HPDE6-E6E7 (cell line): ENCODE measurements around the gene CRYBG1.
"Not testable (repeated sequence)": the region's sequence is repeated elsewhere in the genome, so short reads cannot be mapped to it uniquely, and the experiment has no call there.

Source experiments
- DNase-seq: peaks from one replicate; pipeline ENCODE4 v3.0.0; 2011; ENCODE audit warnings: missing footprints; ENCODE audit errors: extremely low spot score

Gene CRYBG1

GRCh38 chr6:106377061-106377540 is 16.6 kb downstream of the CRYBG1 start:
- no peak for DNase-seq

- DNase-seq: no peak
These were observed 19.4 kb downstream of the CRYBG1 start for GRCh38 chr6:106379951-106380350.

- DNase-seq: no peak
These were observed 19.9 kb downstream of the CRYBG1 start for GRCh38 chr6:106380407-106380806.

- DNase-seq: no peak
These were observed 20.7 kb downstream of the CRYBG1 start for GRCh38 chr6:106381223-106381622.

GRCh38 chr6:106381881-106382280 is 21.4 kb downstream of the CRYBG1 start:
- DNase-seq: no peak

GRCh38 chr6:106383573-106383972 is 23.1 kb downstream of the CRYBG1 start:
- no peak for DNase-seq

GRCh38 chr6:106385530-106385929 is 25.0 kb downstream of the CRYBG1 start:
- no peak for DNase-seq

GRCh38 chr6:106387875-106388274 is 27.4 kb downstream of the CRYBG1 start:
- no peak for DNase-seq

GRCh38 chr6:106390088-106390487 is 29.6 kb downstream of the CRYBG1 start:
- no peak for DNase-seq

GRCh38 chr6:106396426-106397220 is 36.1 kb downstream of the CRYBG1 start:
- DNase-seq: no peak

GRCh38 chr6:106397431-106397830 is 36.9 kb downstream of the CRYBG1 start:
- no peak for DNase-seq

GRCh38 chr6:106398621-106399020 is 38.1 kb downstream of the CRYBG1 start:
- no peak for DNase-seq

GRCh38 chr6:106405044-106405443 is 44.5 kb downstream of the CRYBG1 start:
- not testable (repeated sequence) for DNase-seq

GRCh38 chr6:106411056-106411455 is 50.5 kb downstream of the CRYBG1 start:
- DNase-seq: no peak

- no peak for DNase-seq
These were observed 51.2 kb downstream of the CRYBG1 start for GRCh38 chr6:106411643-106412200.

- peak; percentile 11 for DNase-seq
These were observed 52.5 kb downstream of the CRYBG1 start for GRCh38 chr6:106413016-106413415.

- no peak for DNase-seq
These were observed 53.2 kb downstream of the CRYBG1 start for GRCh38 chr6:106413722-106414121.

GRCh38 chr6:106415921-106416320 is 55.4 kb downstream of the CRYBG1 start:
- no peak for DNase-seq

- no peak for DNase-seq
These were observed 57.1 kb downstream of the CRYBG1 start for GRCh38 chr6:106417572-106418147.

- DNase-seq: no peak
These were observed 59.5 kb downstream of the CRYBG1 start for GRCh38 chr6:106419900-106420613.

GRCh38 chr6:106421496-106421895 is 61.0 kb downstream of the CRYBG1 start:
- no peak for DNase-seq

- DNase-seq: no peak
These were observed 62.0 kb downstream of the CRYBG1 start for GRCh38 chr6:106422534-106422933.
